ENCODE results near the gene OR10AD1.

GRCh38 chr12:48220701-48221100 is 17.6 kb upstream of the OR10AD1 start:
- TF ChIP-seq CTCF (IDR thresholded peaks at IDR 0.05; ENCODE audit: low read length) (no peak), EZH2 (optimal IDR thresholded peaks at IDR 0.05; ENCODE audit: low read depth, low read length) (no peak)

Measured in MM.1S (cell line).